ENCODE results near the gene PLPP1.
"Not testable (repeated sequence)": the region's sequence is repeated elsewhere in the genome, so short reads cannot be mapped to it uniquely, and the experiment has no call there.

The PLPP1 gene

DNA sequence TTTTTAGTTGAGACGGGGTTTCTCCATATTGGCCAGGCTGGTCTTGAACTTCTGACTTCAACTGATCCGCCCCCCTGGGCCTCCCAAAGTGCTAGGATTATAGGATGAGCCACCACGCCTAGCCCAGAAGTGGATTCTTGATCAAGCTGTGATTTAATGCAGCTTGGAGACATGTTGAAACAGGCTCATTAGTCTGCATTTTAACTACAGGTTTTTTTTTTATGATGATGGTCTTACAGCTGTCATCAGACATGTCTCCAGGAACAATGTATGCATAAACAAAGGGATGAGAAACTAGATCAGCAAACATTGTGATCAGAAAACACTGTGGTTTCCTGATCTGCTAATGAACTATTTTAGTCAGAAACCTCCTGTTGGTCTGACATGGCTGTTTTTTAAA is 30.0 kb upstream of the PLPP1 start:
- Mint-ChIP-seq H3K4me3 (no peak overlapping the region), H3K9me3 (ENCODE audit: low read depth) (no peaks in the 10 kb centered on the region), H3K36me3 (no peaks in the 10 kb centered on the region), H3K4me1 (ENCODE audit: low read depth) (peaks cover 3% of the 10 kb centered on the region), H3K27me3 (no peaks in the 10 kb centered on the region), H3K27ac (no peak overlapping the region)

DNA sequence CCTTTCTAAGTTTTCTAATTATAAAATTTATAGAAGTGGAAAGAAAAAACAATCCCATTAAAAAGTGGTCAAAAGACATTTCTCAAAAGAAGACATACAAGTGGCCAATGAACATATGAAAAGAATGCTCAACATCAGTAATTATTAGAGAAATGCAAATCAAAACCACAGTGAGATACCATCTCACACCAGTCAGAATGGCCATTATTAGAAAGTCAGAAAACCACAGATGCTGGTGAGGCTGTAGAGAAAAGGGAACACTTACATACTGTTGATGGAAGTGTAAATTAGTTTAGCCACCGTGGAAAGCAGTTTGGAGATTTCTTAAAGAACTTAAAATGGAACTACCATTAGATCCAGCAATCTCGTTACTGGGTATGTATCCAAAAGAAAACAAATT is 23.7 kb upstream of the PLPP1 start:
- Mint-ChIP-seq H3K27me3 (no peaks in the 10 kb centered on the region), H3K27ac (no peak overlapping the region), H3K9me3 (ENCODE audit: low read depth) (no peaks in the 10 kb centered on the region), H3K4me3 (no peak overlapping the region), H3K4me1 (ENCODE audit: low read depth) (no peaks in the 10 kb centered on the region), H3K36me3 (no peaks in the 10 kb centered on the region)

DNA sequence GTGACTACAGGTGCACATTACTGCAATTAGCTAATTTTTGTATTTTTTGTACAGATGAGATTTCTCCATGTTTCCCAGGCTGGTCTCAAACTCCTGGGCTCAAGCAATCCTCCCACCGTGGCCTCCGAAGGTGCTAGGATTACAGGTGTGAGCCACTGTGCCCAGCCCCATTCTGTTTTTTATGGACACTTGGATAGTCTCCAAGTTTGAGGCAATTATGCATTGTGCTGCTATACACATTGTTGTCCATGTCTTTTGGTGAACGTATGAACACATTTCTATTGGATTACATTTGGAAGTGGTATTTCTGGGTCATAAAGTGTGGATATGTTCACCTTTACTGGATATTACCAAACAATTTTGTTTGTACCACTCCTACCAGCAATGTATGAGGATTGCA is 22.4 kb upstream of the PLPP1 start:
- Mint-ChIP-seq H3K27me3 (no peaks in the 10 kb centered on the region), H3K4me1 (ENCODE audit: low read depth) (no peaks in the 10 kb centered on the region), H3K9me3 (ENCODE audit: low read depth) (no peaks in the 10 kb centered on the region), H3K27ac (no peak overlapping the region), H3K36me3 (no peaks in the 10 kb centered on the region), H3K4me3 (no peak overlapping the region)

DNA sequence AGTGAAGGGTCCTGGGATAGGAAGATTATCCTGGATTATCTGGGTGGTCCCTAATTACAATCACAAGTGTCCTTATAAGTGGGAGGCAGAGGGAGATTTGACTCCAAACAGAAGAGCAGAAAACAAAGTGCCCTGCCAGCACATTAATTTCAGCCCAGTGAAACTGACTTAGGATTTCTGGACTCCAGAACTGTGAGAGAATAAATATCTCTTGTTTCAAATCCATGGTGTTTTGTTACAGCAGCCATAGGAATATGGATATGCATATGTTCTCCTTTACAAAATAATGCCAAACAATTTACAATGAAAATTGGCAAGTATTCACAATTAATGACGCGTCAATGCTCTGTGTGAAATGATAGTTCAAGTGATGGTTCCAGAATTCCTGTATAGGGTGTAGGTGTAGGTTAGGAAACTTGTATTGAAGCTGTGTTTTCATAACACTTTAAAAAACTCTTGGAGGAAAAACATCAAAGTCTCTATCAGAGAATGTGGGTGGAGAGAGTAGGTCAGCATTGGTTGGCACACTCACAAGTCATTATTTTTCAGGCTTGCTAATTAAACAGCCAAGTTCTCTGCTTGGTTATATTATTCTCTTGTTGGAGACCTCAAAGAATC is 19.9 kb upstream of the PLPP1 start:
- no peaks in the 10 kb centered on the region for H3K4me1 Mint-ChIP-seq (ENCODE audit: low read depth)
- H3K27ac Mint-ChIP-seq = no peak overlapping the region
- no peaks in the 10 kb centered on the region for H3K9me3 Mint-ChIP-seq (ENCODE audit: low read depth)
- H3K4me3 Mint-ChIP-seq = no peak overlapping the region
- no peaks in the 10 kb centered on the region for H3K36me3 Mint-ChIP-seq
- H3K27me3 Mint-ChIP-seq = no peaks in the 10 kb centered on the region

DNA sequence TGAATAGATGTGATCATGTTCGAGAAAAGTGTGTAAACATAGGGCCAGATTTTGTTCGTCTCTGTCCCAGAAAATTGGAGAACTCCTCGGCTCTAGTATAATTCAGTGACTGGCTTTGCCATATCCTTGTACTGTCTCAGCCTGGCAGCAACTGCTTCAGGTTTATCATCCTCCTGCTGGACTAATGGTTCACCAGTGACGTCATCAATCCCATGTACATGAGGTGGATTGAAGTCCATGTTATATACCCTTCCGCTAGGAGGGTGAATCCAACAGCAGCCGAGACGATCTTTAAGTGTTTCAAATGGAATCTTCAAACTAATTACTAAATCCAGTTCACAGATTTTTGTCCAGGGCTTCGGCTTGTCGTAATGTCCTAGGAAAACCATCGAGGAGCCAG is 17.1 kb upstream of the PLPP1 start:
- no peak overlapping the region for H3K4me3 Mint-ChIP-seq
- H3K27me3 Mint-ChIP-seq = no peaks in the 10 kb centered on the region
- H3K27ac Mint-ChIP-seq = no peak overlapping the region
- no peaks in the 10 kb centered on the region for H3K9me3 Mint-ChIP-seq (ENCODE audit: low read depth)
- H3K4me1 Mint-ChIP-seq (ENCODE audit: low read depth) = no peaks in the 10 kb centered on the region
- H3K36me3 Mint-ChIP-seq = no peaks in the 10 kb centered on the region

DNA sequence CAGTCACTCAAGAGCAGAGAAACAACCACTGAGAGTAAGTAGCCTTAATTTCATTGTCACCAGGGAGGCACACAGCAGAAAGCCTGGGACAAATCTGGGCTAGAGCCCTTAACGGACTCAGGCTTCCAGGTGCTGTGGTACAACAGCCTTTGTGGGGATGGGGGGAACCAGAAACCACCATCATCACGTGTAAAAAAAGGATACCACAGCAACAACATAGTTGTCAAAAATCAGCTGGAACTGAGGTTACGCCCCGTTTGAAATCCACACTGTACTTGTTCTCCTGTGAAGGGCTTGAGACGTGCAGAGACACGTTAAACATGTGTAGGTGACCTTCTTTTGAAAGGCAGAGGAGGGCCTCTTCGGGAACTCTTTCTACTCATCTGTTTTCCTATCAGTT is 16.6 kb upstream of the PLPP1 start:
- Mint-ChIP-seq H3K4me1 (ENCODE audit: low read depth) (no peaks in the 10 kb centered on the region), H3K9me3 (ENCODE audit: low read depth) (no peaks in the 10 kb centered on the region), H3K27me3 (no peaks in the 10 kb centered on the region), H3K4me3 (no peak overlapping the region), H3K36me3 (no peaks in the 10 kb centered on the region), H3K27ac (no peak overlapping the region)

DNA sequence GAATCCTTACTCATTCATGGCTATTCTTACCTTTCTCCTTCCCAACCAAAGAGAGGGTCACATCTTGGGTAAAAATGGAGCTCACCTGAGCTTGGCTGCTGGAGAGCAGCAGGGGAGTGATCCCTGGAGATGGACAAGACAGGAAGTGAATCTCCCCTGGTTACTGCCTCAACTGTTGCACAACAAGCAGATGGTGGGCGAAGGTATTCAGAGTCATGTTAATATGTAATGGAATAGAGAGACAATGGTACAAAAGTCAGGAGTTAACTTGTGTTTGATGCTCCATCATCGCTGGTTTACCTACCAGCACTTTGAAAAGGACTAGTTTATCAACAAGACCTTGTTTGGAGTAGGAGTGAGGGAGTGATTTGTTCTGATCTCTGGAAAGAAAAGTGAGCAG is 13.0 kb upstream of the PLPP1 start:
- Mint-ChIP-seq H3K4me3 (no peak overlapping the region), H3K27ac (no peak overlapping the region), H3K27me3 (no peaks in the 10 kb centered on the region), H3K4me1 (ENCODE audit: low read depth) (peaks cover 1% of the 10 kb centered on the region), H3K36me3 (no peaks in the 10 kb centered on the region), H3K9me3 (ENCODE audit: low read depth) (no peaks in the 10 kb centered on the region)

DNA sequence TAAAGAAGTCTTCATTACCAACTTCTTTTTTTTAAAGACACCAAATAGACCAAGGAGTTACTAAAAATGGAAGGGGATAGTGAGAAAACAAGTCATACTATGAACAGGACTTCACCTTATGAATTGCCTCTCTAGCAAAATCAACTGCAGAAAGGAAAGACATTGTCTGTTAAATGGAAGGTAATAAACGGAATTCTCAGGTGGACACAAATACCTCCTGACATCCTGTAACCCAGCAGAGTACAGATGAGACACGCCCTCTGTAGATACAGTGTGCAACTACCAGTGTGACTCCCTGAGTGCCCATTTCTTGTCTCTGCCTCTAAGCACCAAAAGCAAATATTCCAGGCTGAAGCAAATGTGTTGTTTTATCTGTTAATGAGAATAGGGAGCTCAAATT is 12.2 kb upstream of the PLPP1 start:
- peaks cover 1% of the 10 kb centered on the region for H3K4me1 Mint-ChIP-seq (ENCODE audit: low read depth)
- H3K27ac Mint-ChIP-seq = no peak overlapping the region
- H3K9me3 Mint-ChIP-seq (ENCODE audit: low read depth) = no peaks in the 10 kb centered on the region

DNA sequence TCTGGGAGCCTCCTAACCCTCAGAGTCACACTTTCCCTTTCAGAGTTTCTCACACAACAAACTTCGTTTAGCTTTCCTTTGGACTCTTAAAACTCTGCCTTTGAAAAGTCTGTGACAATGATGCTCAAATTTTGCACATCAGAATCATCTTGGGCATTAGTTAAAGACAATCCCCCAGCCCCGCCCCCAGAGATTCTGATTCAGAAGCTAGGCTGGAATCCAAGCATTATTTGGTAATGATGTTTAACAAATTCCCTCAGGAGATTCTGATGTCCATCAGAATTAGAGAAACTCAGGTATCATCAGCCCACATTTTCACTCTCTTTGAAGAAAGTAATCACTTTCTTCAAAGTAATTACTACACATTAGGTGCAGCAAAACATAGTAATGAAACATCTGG is 9.6 kb upstream of the PLPP1 start:
- no peaks in the 10 kb centered on the region for H3K36me3 Mint-ChIP-seq
- H3K27ac Mint-ChIP-seq = no peak overlapping the region
- H3K4me3 Mint-ChIP-seq = no peak overlapping the region
- H3K9me3 Mint-ChIP-seq (ENCODE audit: low read depth) = no peaks in the 10 kb centered on the region
- no peaks in the 10 kb centered on the region for H3K27me3 Mint-ChIP-seq
- peaks cover 25% of the 10 kb centered on the region for H3K4me1 Mint-ChIP-seq (ENCODE audit: low read depth)

More for the DNA sequence above, 12.2 kb upstream of the PLPP1 start:
- no peaks in the 10 kb centered on the region for H3K36me3 Mint-ChIP-seq
- no peaks in the 10 kb centered on the region for H3K27me3 Mint-ChIP-seq
- H3K4me3 Mint-ChIP-seq = no peak overlapping the region

DNA sequence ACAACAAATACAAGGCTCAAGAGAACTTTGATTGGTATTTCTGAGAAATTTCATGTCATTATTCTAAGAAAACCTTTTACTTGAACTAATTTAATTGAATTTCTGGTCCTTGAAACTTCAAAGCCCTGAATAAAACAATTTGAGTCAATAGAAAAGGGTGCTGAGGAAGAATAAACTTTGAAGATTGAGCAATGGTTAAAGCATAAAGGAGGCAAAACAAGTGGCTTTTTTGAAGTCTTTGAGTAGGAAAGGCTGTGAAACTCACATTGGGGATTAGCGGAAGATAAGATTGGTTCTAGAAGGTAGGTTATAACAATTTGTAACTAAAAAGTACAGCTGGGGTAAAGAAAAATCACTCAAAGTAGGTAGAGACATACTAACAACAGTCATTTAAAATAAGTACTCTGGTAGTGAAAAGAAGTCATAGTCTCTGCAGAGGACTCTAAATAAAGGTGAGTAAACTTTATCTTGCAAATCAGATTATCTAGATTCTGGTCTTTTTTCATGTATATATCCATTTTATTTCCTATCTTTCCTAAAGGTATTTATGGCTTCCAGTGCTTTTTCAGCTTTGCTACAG is 6.4 kb upstream of the PLPP1 start:
- peaks cover 34% of the 10 kb centered on the region for H3K4me1 Mint-ChIP-seq (ENCODE audit: low read depth)
- H3K9me3 Mint-ChIP-seq (ENCODE audit: low read depth) = no peaks in the 10 kb centered on the region
- H3K27me3 Mint-ChIP-seq = no peaks in the 10 kb centered on the region
- peak overlapping the region; percentile 43 for H3K4me3 Mint-ChIP-seq
- H3K36me3 Mint-ChIP-seq = no peaks in the 10 kb centered on the region
- peak overlapping the region; percentile 73 for H3K27ac Mint-ChIP-seq

DNA sequence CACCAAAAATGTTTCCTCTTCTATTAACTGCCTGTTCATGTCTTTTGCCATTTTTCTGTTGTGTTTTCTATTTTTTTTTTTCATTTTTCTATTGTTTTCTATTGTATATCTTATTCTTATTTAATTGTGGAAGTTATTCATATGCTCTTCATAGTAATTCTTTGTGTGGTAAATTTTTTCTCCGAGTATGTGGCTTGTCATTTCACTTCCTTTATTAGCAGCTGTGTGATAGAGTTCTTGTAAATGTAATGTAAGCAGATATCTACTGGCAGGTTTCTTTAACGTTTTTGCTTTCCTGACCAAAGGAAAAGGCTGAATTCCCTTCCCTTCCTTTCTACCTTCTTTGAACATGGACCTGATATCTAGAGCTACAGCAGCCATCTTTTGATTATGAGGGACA is 5.8 kb upstream of the PLPP1 start:
- peak overlapping the region; percentile 53 for H3K4me3 Mint-ChIP-seq
- no peaks in the 10 kb centered on the region for H3K9me3 Mint-ChIP-seq (ENCODE audit: low read depth)
- peaks cover 36% of the 10 kb centered on the region for H3K4me1 Mint-ChIP-seq (ENCODE audit: low read depth)
- no peaks in the 10 kb centered on the region for H3K27me3 Mint-ChIP-seq
- H3K27ac Mint-ChIP-seq = peak overlapping the region; percentile 73
- H3K36me3 Mint-ChIP-seq = no peaks in the 10 kb centered on the region

DNA sequence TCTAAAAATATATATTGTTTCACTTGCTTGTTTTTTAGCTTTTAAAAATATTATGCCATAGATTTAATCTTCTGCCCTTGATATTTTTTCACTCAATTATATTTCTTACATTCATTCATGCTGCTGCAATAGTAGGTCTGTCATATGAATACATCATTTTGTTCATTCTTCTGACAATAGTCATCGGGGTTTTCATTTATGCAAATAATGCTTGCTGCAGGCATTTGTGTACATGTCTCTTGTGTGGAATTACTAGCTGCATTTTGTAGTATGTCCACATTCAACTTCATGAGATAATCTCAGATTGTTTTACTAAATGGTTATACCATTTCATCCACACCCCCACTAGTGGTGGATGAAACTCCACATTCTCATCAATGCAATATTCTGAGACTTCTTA is 5.3 kb upstream of the PLPP1 start:
- peak overlapping the region; percentile 55 for H3K27ac Mint-ChIP-seq
- no peaks in the 10 kb centered on the region for H3K36me3 Mint-ChIP-seq
- H3K9me3 Mint-ChIP-seq (ENCODE audit: low read depth) = no peaks in the 10 kb centered on the region
- no peaks in the 10 kb centered on the region for H3K27me3 Mint-ChIP-seq
- no peak overlapping the region for H3K4me3 Mint-ChIP-seq
- peaks cover 40% of the 10 kb centered on the region for H3K4me1 Mint-ChIP-seq (ENCODE audit: low read depth)

DNA sequence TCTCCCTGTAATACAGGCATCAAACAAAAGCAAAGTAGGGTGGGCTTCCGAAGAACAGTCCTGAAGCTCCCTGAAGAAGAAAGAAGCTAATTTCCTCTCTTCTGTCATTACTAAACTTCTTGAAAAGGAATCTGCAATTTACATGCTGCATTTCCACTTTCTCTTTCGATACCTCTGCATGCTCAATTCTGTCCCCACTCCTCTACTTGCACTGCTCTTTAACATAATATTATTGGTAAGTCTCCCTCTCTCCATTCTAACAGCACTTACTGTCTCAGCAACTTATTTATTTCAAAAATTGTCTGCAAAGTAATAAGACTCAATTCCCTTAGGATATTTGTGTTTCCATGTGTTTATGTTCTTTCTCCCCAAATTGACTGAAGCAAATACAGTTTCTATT is 3.9 kb upstream of the PLPP1 start:
- H3K27ac Mint-ChIP-seq = peak overlapping the region; percentile 78
- peaks cover 45% of the 10 kb centered on the region for H3K4me1 Mint-ChIP-seq (ENCODE audit: low read depth)
- H3K9me3 Mint-ChIP-seq (ENCODE audit: low read depth) = no peaks in the 10 kb centered on the region
- no peaks in the 10 kb centered on the region for H3K36me3 Mint-ChIP-seq
- no peaks in the 10 kb centered on the region for H3K27me3 Mint-ChIP-seq
- peak overlapping the region; percentile 48 for H3K4me3 Mint-ChIP-seq

DNA sequence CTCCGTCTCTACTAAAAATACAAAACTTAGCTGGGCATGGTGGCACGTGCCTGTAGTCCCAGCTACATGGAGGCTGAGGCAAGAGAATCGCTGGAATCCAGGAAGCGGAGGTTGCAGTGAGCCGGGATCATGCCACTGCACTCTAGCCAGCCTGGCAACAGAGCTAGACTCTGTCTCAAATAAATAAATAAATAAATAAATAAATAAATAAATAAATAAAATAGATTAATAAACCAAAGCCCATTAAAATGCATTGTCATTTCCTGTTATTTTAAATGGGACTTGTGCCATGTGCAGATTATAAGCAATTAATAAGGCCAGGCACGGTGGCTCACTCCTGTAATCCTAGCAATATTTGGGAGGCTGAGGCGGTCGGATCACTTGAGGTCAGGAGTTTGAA is 2.6 kb upstream of the PLPP1 start:
- H3K9me3 Mint-ChIP-seq (ENCODE audit: low read depth); H3K36me3 Mint-ChIP-seq; H3K27ac Mint-ChIP-seq; H3K4me3 Mint-ChIP-seq; H3K27me3 Mint-ChIP-seq: not testable (repeated sequence)
- peaks cover 49% of the 10 kb centered on the region for H3K4me1 Mint-ChIP-seq (ENCODE audit: low read depth)

DNA sequence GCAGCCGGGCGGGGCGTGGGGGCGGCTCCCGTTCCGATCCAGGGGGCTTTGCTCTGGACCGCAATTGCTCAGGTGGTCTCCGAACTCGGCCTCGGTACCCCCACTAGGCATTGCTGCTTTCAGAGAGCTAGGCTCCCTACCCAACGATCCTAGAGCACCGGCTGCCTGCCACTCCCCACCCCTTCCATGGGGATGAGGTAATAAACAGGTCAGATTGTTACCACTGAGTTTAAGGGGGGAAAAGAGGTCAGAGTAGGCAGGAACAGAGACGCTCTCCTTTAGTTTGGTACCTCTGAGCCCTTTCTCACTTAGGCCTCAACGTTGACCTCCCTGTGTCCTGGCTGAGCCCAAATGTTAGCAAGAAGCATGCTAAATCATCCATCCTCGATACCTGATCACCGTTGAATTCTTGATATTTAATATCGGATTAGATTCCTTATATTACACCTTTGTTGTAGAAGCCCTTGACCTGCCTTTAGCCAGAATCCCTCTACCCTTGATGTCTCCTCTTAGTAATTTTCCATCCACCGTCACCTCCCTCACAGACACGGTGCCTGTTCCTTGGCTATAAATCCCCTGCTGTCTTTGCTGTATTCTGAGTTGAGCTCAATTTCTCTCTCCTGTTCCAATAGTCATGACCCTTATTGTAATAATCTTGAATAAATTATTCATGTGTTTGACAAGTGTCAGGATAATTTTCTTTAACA is 588 bp upstream of the PLPP1 start:
- Mint-ChIP-seq H3K27ac (peak overlapping the region; percentile 88), H3K4me3 (peak overlapping the region; percentile 89), H3K36me3 (peaks cover 6% of the 10 kb centered on the region), H3K9me3 (ENCODE audit: low read depth) (no peaks in the 10 kb centered on the region), H3K4me1 (ENCODE audit: low read depth) (peaks cover 48% of the 10 kb centered on the region), H3K27me3 (no peaks in the 10 kb centered on the region)

Measured in activated naive CD8-positive, alpha-beta T cell (primary cell).